BLaER1 treated with 17β-estradiol and CSF1 and Interleukin-3, amounts not matched to agents 10 nM and 100 nM (cell line): ENCODE measurements around the gene DCLK1.
"Not testable (repeated sequence)": the region's sequence is repeated elsewhere in the genome, so short reads cannot be mapped to it uniquely, and the experiment has no call there.

Source experiments
- H3K27ac ChIP-seq, 11 experiments: shearing (Covaris generic); formaldehyde crosslinking; 2 replicates each; pipeline ENCODE4 v1.8.1; 2022
- H3K27me3 ChIP-seq, 11 experiments: shearing (Covaris generic); formaldehyde crosslinking; 2 replicates each; pipeline ENCODE4 v1.8.1; 2022
- H3K36me3 ChIP-seq, 11 experiments: shearing (Covaris generic); formaldehyde crosslinking; 2 replicates each; pipeline ENCODE4 v1.8.1; 2022
- H3K4me1 ChIP-seq, 10 experiments: shearing (Covaris generic); formaldehyde crosslinking; 2 replicates each; pipeline ENCODE4 v1.8.1; 2022
- H3K4me2 ChIP-seq, 11 experiments: shearing (Covaris generic); formaldehyde crosslinking; 2 replicates each; pipeline ENCODE4 v1.8.1; 2022
- H3K4me3 ChIP-seq, 10 experiments: shearing (Covaris generic); formaldehyde crosslinking; 2 replicates each; pipeline ENCODE4 v1.8.1; 2022
- H3K9ac ChIP-seq, 11 experiments: shearing (Covaris generic); formaldehyde crosslinking; 2 replicates each; pipeline ENCODE4 v1.8.1; 2022
- H3K9me3 ChIP-seq, 11 experiments: shearing (Covaris generic); formaldehyde crosslinking; replicated peaks in 1 of 11; 2 replicates each; pipeline ENCODE4 v1.8.1; 2022
- H4K20me1 ChIP-seq, 11 experiments: shearing (Covaris generic); formaldehyde crosslinking; 2 replicates each; pipeline ENCODE4 v1.8.1; 2022
- Cebpa-rat ChIP-seq, 11 experiments: shearing (Covaris generic); IDR thresholded peaks; 2 replicates each; pipeline ENCODE4 v1.8.1; 2022

Gene DCLK1

GRCh38 chr13:36124236-36124822 lies 6.9 kb downstream of the DCLK1 start:
- H3K36me3 ChIP-seq: no peaks in the 10 kb centered on the region
- no peak for TF ChIP-seq Cebpa-rat (IDR thresholded peaks at IDR 0.05)
- H3K9ac ChIP-seq: no peak overlapping the region
- no peak overlapping the region for H3K4me3 ChIP-seq
- H3K27ac ChIP-seq: no peak overlapping the region
- H3K4me2 ChIP-seq: no peak overlapping the region
- H4K20me1 ChIP-seq: no peaks in the 10 kb centered on the region
- H3K27me3 ChIP-seq: no peaks in the 10 kb centered on the region
- no peaks in the 10 kb centered on the region for H3K4me1 ChIP-seq
- no peaks in the 10 kb centered on the region for H3K9me3 ChIP-seq

- no peak for TF ChIP-seq Cebpa-rat (IDR thresholded peaks at IDR 0.05)
Observed at GRCh38 chr13:36115306-36115705, 15.9 kb downstream of the DCLK1 start.

GRCh38 chr13:36114233-36114632 lies 16.9 kb downstream of the DCLK1 start:
- Histone ChIP-seq H3K4me2 (no peak overlapping the region), H3K9me3 (no peaks in the 10 kb centered on the region), H3K9ac (no peak overlapping the region), H3K4me3 (no peak overlapping the region), H3K27ac (no peak overlapping the region), H3K36me3 (no peaks in the 10 kb centered on the region), H3K27me3 (no peaks in the 10 kb centered on the region), H4K20me1 (no peaks in the 10 kb centered on the region), H3K4me1 (no peaks in the 10 kb centered on the region)
- TF ChIP-seq Cebpa-rat (IDR thresholded peaks at IDR 0.05): no peak

More at GRCh38 chr13:36115306-36115705, 15.9 kb downstream of the DCLK1 start:
- no peaks in the 10 kb centered on the region for H3K27me3 ChIP-seq
- H4K20me1 ChIP-seq: no peaks in the 10 kb centered on the region
- no peaks in the 10 kb centered on the region for H3K4me1 ChIP-seq
- no peaks in the 10 kb centered on the region for H3K9me3 ChIP-seq
- H3K9ac ChIP-seq: no peak overlapping the region
- H3K4me2 ChIP-seq: no peak overlapping the region
- no peaks in the 10 kb centered on the region for H3K36me3 ChIP-seq
- no peak overlapping the region for H3K27ac ChIP-seq
- H3K4me3 ChIP-seq: no peak overlapping the region

- Histone ChIP-seq H3K4me2 (no peak overlapping the region), H3K4me1 (no peaks in the 10 kb centered on the region), H3K27me3 (no peaks in the 10 kb centered on the region), H3K4me3 (no peak overlapping the region), H3K27ac (no peak overlapping the region), H3K36me3 (no peaks in the 10 kb centered on the region), H3K9ac (no peak overlapping the region), H4K20me1 (no peaks in the 10 kb centered on the region), H3K9me3 (no peaks in the 10 kb centered on the region)
- TF ChIP-seq Cebpa-rat (IDR thresholded peaks at IDR 0.05): no peak
Observed at GRCh38 chr13:36108954-36109353, 22.2 kb downstream of the DCLK1 start.

- no peak for TF ChIP-seq Cebpa-rat (IDR thresholded peaks at IDR 0.05)
- Histone ChIP-seq H3K27me3 (no peaks in the 10 kb centered on the region), H3K4me2 (no peak overlapping the region), H3K36me3 (no peaks in the 10 kb centered on the region), H4K20me1 (no peaks in the 10 kb centered on the region), H3K4me1 (no peaks in the 10 kb centered on the region), H3K9ac (no peak overlapping the region), H3K27ac (no peak overlapping the region), H3K9me3 (no peaks in the 10 kb centered on the region), H3K4me3 (no peak overlapping the region)
Observed at GRCh38 chr13:36108342-36108741, 22.8 kb downstream of the DCLK1 start.

GRCh38 chr13:36107521-36107920 lies 23.7 kb downstream of the DCLK1 start:
- Histone ChIP-seq H3K9ac (no peak overlapping the region), H4K20me1 (no peaks in the 10 kb centered on the region), H3K27me3 (no peaks in the 10 kb centered on the region), H3K9me3 (no peaks in the 10 kb centered on the region), H3K4me3 (no peak overlapping the region), H3K27ac (no peak overlapping the region), H3K4me2 (no peak overlapping the region), H3K36me3 (no peaks in the 10 kb centered on the region), H3K4me1 (no peaks in the 10 kb centered on the region)
- no peak for TF ChIP-seq Cebpa-rat (IDR thresholded peaks at IDR 0.05)

- Histone ChIP-seq H4K20me1 (no peaks in the 10 kb centered on the region), H3K4me2 (no peak overlapping the region), H3K27me3 (no peaks in the 10 kb centered on the region), H3K9ac (no peak overlapping the region), H3K27ac (no peak overlapping the region), H3K9me3 (no peaks in the 10 kb centered on the region), H3K36me3 (no peaks in the 10 kb centered on the region), H3K4me1 (no peaks in the 10 kb centered on the region), H3K4me3 (no peak overlapping the region)
- no peak for TF ChIP-seq Cebpa-rat (IDR thresholded peaks at IDR 0.05)
Observed at GRCh38 chr13:36105726-36106125, 25.5 kb downstream of the DCLK1 start.

GRCh38 chr13:36102721-36103120 lies 28.5 kb downstream of the DCLK1 start:
- no peaks in the 10 kb centered on the region for H3K9me3 ChIP-seq
- no peak overlapping the region for H3K27ac ChIP-seq
- H3K4me2 ChIP-seq: no peak overlapping the region
- no peaks in the 10 kb centered on the region for H3K27me3 ChIP-seq
- no peak overlapping the region for H3K4me3 ChIP-seq
- H3K4me1 ChIP-seq: no peaks in the 10 kb centered on the region; a peak in 1 of 20 replicates
- no peak for TF ChIP-seq Cebpa-rat (IDR thresholded peaks at IDR 0.05)
- no peak overlapping the region for H3K9ac ChIP-seq
- H4K20me1 ChIP-seq: no peaks in the 10 kb centered on the region
- no peaks in the 10 kb centered on the region for H3K36me3 ChIP-seq

GRCh38 chr13:36101907-36102306 lies 29.3 kb downstream of the DCLK1 start:
- not testable (repeated sequence) for H3K9ac ChIP-seq, H3K9me3 ChIP-seq, H3K27ac ChIP-seq, H3K4me3 ChIP-seq, H4K20me1 ChIP-seq, H3K36me3 ChIP-seq, H3K4me2 ChIP-seq, H3K4me1 ChIP-seq, H3K27me3 ChIP-seq

GRCh38 chr13:36101157-36101556 lies 30.0 kb downstream of the DCLK1 start:
- Histone ChIP-seq H3K9ac (no peak overlapping the region), H3K27me3 (no peaks in the 10 kb centered on the region), H4K20me1 (no peaks in the 10 kb centered on the region), H3K4me1 (no peaks in the 10 kb centered on the region; a peak in 1 of 20 replicates), H3K27ac (no peak overlapping the region), H3K9me3 (no peaks in the 10 kb centered on the region), H3K4me3 (no peak overlapping the region), H3K4me2 (no peak overlapping the region), H3K36me3 (no peaks in the 10 kb centered on the region)
- TF ChIP-seq Cebpa-rat (IDR thresholded peaks at IDR 0.05): no peak
